ENCODE measurements around the gene INSIG1.

INSIG1 gene

DNA sequence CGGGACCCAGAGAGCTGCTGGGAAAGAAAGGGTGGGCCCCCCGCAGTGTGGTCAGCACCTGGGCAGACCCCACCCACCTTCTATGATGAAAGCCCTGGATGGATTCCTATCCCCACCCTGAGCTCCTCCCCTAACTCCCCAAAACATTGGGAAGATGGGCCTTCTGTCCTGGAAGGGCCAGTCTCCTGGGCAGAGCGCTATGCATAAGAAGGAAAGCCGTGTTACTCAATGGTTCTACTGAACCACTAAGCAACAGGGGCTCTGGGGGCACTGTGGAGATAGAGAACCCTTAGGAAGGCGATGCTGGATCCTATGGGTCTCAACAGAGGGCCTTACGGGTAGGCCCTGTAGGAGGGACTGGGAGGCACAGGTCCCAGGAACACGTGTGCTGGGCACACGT is 30.7 kb upstream of the INSIG1 start:
- DNase-seq: no peak

DNA sequence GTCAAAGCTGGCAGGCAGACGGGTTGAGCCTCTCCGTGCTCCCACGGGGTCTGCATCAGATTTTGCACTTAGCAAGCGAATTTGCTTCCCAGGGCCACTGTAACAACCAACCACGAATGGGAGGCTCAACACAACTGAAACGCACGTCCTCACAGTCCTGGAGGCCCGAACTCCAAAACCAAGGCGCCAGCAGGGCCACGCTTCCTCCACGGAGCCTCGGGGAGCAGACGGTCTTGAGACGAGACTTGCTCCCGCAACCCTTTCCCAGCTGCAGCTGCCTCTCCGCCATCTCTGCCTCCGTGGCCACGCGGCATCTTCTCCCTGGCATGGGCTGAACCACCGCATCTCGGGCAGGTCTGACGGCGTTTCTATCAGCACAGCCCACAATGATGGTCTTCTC is 30.2 kb upstream of the INSIG1 start:
- no peak for DNase-seq

DNA sequence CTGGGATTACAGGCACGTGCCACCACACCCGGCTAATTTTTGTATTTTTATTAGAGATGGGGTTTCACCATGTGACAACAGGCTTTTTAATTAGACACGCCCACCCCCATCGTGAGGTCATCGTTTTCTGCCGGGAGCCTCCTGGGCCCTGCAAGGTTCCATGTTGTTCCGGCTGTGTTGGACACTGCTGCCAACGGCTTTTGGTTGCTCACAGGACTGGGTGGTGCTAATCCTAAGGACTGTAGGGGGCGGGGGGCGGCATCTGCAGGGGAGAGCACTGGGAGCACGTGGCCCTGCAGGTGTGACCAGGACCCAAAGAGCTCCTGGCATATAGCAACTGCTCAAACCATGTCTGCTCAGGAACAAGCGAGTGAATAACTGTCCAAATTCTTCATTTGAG is 29.5 kb upstream of the INSIG1 start:
- DNase-seq: no peak

- no peak for DNase-seq
Observed at GRCh38 chr7:155268921-155269650, 28.6 kb upstream of the INSIG1 start.

DNA sequence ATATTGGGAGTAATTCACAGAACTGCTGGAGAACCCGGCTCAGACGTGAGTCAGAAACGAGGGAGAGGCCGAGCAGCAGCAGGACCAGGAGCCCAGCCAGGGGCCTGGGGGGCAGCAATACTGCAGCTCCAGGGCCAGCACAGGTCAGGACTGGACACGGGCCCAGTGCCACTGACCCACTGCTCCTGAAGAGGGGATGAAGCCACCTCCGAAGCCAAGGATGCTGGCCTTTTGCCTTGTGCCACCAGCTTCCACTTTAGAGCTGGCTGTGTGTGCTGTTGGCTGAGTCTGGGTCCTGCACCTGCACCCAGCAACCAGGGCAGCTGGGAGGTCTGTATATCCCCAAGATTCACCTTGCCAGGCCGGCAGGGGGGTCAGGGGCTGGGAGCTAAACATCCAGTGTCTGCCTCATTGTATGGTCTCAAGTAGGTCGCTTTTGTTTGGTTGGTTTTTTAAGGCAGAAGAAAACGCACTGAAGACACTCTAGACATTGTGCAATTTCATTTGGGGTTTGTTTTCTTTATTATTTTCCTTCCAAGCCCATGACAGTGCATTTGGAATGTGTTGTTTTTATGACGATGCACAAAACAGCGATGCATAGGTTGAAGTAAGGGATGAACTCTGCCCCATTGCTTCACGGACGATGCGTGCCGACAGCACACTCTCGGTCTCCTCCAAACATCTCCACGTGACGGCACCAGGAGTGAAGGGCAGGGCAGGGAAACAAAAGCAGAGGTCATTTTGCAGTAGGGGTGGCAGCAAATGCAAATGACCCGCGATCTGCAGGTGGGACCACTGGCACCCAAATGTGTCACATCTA is 27.7 kb upstream of the INSIG1 start:
- no peak for DNase-seq

- DNase-seq: no peak
Observed at GRCh38 chr7:155270861-155271260, 26.8 kb upstream of the INSIG1 start.

DNA sequence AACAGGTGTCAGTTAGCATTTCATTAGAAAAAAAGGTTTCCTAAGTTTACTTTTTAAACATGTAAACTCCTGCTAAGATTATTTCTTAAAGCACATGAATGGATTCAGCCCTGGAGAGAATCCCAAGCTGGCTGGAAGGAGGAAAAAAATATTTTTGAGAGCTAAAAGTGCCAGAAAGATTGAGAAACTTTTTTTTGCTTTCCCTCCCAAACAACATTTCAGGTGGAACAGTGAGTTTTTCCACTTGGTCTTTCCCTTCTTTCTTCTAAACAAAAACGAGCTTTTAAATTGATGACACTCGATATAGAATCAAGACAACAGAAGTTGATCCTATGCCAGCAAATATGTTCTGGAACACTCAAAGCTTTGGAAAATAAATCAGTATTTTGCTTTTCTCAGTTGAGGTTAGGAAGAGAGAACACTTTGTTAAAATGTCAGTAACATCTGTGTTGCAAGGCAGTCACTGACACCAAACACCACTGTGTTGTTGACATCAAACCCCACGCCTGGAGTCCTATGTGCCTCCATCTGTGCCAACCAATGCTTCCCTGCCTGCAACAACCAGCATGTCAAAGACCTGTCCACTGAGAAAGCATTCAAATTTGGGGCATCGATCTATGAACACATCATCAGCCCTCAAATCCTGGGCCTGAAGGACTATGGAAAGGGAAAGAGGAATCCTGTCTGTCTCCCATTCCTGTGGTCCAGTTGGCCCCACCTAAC is 22.9 kb upstream of the INSIG1 start:
- DNase-seq: no peak

DNA sequence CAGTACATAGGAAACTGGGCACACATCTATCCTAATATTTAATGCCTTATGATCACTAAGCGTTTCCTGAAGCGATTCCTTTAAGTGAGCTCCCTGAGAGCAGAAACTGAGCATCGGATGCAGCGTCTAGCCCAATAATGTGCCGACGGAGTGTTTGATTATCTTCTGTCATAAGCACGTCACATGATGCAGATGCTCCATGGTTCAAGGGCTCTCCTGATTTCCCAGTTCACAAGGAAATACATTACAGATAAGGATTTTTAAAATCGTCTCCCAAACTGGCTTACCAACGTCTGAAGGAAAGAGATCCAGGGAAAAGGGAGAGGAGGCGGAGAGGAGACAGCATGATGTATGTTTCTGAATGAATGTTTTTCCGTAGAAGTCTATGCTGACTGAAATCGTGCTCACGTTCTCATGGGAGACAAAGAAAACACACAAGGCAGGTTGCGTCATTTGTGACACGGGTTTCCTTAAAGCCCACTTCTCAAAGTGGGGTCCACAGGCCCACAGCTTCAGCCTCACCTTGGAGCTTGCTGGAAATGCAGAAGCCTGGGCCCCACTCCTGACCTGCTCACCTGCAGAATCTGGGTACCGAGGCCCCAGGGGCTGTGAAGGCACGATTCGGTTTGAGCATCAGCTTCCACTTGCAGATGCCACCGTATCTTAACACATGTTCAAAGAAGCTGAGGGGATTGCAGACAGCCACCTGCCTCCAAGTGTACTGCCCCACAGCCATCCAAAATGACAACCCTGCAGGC is 21.5 kb upstream of the INSIG1 start:
- DNase-seq: no peak

- DNase-seq: no peak
Observed at GRCh38 chr7:155276800-155277375, 20.8 kb upstream of the INSIG1 start.

GRCh38 chr7:155277385-155277994 is 20.2 kb upstream of the INSIG1 start:
- no peak for DNase-seq

DNA sequence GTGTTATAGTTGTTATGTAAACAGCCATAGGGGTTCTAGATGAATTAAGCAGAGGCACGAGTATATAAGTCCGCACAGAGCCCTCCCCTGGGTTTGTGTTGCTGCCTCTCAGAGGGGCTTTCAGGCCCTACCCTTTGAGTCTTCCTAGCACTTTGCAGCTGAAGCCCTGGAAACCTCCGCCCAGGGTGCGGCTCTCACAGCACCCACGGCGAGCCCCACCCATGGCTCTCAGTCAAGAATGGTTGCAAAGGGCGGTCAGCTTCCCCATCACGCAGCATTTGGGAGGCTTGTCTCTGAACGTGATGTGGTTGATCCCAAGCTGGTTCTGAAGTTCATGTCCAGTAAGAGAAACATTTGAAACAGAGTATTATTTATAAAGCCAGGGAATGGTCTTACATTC is 18.8 kb upstream of the INSIG1 start:
- no peak for DNase-seq

DNA sequence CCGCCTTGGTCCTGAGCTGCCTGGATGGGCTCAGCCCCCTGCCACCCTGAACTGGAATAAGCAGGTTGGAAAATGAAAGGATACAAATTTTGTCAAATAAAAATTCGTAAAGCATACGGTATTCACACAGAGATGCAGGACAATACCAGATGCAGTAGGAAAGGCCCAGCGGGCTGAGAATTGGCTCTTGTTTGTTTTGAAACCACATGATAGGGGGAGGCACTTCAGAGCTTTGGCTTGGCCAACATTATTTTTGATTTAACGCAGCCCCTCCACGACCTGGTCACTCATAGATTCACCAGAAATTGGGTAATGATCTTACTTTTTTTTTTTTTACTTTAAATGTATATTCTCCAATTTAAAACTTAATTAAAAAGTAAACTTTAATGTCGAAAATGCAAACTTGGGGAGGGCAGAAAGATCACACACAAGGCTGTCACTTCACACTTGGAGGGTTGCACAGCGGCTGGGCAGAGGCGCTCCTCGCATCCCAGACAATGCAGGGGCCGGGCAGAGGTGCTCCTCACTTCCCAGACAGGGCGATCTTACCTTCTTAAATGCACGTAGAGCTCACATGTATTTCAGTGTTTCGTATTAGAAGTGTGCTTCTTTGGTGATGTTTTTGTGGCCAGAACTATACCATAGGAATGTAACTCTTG is 17.8 kb upstream of the INSIG1 start:
- no peak for DNase-seq

DNA sequence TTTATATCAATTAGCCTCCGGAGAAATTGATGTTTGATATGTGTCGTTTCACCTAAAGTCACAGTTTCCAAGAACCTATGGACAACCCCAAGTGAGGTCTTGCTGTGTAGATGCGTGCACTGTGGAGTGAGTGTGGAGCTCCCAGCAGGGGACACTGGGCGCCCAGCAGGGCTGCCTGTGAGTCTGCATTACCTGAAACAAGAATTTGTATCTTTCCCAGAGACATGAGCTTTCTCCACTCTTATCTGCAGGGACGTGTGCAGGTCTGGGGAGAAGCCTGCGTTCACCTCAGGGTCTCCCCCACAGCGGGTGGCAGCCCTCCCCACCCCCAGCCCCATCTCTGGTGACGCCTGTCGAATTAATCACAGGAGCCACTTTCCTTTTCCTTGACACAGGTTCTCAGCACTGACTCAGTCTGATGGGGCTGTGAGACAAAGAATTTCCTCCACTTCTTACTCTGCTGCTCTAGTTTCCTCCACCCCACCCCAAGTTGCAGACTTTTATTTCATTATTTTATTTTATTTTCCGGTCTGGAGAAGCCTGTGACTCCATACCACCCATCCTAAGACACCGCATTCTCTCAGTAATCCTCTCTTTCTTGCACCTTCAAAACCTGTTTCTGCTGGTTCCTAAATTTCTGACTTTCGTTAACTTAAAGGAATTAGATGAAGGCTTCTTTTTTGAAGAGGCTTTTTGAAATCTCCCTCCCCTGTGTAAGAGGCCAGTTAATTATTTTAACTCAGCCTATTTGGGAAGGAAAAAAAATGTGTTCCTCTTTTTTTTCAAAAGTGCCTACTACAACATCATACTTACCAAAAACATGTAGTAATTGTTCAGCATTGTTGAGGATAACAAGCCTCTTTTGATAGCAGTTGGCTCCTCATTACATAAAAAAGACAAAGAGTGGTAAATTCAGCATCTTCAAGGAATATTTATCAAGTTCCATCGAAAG is 17.0 kb upstream of the INSIG1 start:
- no peak for DNase-seq

DNA sequence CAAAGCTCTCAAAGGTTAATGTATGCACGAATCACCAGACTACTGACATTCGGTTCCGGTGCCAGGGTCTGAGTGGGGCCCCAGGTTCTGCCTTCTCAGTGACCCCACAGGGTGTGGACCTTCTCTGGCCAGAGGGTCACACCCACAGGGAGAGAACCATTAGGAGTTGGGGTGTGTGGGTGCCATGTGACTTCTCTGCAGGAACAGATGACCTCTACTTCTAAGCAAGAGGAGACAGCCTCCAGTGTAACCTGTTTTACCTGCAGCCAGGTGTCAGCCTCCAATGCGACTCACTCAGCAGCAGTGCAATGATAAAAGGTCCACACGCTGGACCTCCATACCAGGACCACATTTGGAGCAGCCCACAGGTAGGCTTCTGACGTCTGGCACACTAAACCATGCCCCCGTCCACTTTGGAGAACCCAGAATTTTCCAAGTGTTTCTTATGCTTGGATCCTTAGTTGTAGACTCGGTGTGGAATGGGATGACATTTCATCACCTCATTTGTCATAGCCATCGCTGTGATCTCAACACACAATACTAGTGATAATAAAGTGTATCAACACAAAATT is 16.2 kb upstream of the INSIG1 start:
- no peak for DNase-seq

DNA sequence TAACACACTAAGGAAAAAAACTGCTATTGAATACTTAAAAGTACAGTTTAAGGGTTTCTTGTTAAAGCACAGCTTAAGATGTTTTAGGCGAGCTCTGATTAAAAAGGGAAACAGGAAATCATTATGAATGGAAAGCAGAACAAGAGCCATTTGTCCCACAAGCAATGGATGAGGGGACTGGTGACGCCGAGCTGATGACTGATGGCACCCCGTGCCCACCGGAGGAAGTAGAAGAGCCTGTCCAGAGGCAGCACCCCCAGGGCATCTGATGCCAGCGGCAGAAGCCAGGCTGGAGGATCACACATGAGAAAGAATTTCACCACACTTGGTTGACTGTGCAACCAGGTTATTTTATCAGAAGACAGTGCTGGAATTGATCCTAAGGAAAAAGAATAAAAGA is 15.0 kb upstream of the INSIG1 start:
- no peak for DNase-seq

DNA sequence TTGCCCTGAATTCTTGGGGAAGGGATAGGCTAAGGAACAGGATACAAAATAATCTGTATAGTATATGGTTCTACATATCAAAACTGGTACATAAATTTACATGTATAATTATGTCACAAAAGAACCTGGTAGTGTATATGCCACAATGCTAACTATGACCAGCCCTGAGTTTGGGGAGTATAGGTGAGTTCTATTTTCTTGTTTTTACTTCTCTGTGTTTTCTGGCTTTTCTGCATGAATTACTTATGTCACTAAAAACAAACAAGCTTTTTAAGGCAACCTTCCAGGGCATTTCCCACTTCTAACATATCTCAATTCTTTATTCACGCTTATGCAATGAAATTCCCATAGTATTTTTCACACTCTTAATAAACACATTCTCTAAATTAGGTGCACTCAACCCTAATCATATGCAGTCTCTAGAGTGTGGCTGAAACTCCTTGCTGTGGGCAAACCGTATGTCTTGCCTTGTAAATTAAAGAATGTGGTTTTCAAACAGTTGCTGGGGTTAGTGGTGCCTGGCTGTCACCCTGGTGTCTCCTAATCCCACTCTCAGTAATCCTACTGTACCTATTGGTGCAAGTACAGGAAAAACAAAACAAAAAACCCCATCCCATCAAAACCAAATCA is 14.0 kb upstream of the INSIG1 start:
- no peak for DNase-seq

DNA sequence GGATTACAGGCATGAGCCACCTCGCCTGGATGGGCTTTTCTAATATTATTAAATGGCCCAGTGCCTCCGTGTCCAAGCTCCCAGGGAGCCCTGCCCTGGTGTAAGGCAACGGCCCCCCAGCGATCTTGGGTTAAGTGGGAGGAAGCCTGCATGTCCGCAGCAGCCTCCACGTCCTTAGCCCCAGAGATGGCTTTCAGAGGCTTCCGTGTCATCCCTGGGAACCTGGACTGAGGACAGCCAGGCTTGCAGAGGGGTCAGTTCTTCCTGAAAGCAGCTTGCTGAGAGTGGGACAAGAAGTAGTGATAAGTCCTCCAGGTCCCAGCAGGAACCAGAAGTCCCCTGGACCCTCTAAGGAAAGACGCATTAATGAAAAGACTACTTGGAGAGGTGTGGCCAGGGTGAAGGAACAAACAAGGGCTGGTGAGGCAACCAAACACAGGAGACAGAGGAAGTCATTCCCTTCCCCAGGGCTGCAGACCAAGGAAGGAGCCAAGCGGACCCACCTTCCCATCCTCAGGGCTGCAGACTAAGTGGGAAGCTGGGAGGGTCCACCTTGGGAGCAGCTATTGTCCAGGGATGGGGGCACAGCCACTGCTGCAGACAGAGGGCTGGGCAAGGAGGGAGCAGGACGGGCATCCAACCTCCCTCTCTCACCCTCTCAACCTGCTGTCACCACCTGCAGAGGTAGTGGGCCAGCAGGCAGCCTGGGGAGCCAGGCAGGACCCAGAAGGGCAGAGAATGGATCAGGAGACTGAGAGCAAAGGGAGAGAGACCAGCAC is 13.0 kb upstream of the INSIG1 start:
- no peak for DNase-seq

DNA sequence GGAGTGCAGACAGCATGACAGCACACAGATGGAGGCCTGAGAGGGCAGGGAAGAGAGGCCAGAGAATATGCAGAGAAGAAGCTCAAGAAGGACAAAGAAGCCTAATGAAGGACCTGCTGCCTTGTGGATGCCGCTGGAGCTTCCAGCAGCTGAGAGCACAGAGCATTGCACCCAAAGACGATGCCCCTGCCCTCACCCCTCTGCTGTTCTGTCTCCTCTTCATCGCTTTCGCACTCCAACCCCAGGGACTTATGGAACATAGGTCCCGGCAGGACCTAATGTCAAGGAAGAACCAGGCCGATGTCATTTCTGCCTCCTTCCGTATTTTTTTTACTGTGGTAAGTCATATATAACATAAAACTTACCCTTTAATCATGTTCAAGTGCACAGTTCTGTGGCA is 12.3 kb upstream of the INSIG1 start:
- no peak for DNase-seq

DNA sequence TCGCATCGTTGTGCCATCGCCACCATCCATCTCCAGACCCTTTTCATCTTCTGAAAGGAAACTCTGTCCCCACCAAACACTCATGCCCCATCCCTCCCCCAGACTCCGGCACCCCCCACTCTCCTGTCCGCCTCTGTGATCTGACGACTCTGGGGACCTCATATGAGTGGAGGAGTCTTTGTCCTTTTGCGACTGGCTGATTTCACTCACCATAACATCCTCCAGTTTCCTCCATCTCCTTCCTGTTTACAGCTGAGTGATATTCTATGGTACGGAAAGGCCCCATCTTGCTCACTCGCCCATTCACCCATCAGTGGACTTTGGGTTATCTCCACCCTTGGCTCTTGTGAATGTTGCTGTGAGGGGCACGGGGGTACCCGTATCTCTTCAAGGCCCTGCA is 11.8 kb upstream of the INSIG1 start:
- no peak for DNase-seq
